ENCODE measurements around the gene CDC14B.

Gene CDC14B

DNA sequence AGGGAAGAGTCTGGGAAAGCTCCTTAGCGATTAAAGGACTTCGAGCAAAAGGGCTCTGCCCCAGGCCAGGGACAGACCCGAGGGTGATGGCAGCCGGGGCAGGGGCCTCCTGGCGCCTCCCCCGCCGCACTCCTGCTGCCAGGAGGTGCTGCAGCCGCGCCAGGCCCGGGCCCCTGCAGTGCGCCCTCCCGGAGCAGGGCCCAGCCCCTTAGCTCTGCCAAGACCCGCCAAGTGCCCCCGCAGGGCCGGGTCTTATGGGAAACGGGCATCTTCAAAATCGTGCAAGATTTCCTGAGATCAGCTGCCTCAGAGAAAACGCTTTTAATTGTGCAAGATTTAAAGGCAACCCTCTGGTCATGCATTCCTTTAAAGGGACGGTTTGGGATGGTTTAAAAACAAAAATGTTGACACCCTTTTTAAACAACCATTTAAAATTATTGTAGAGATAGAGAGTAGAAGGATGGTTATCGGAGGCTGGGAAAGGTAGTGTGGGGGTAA lies 52.4 kb downstream of the CDC14B start:
- H3K79me2 ChIP-seq (ENCODE audit: insufficient read depth, low read length) = no peaks in the 10 kb centered on the region
- DNase-seq (no peak), ATAC-seq (ENCODE audit: insufficient read depth, low read depth) (no peak)
- no peak overlapping the region for H2AFZ ChIP-seq (ENCODE audit: low read depth, low read length)
- no peaks in the 10 kb centered on the region for H3K9me3 ChIP-seq (ENCODE audit: insufficient read depth, low read length, severe bottlenecking)
- H3K36me3 ChIP-seq (ENCODE audit: insufficient read depth, low read length) = no peaks in the 10 kb centered on the region
- H4K20me1 ChIP-seq (ENCODE audit: insufficient read depth, low read length) = no peaks in the 10 kb centered on the region
- H3K9ac ChIP-seq (ENCODE audit: low read depth, low read length) = no peak overlapping the region
- H3K4me3 ChIP-seq (ENCODE audit: low read depth in 1 of 2, low read length in 2 of 2) = no peak overlapping the region
- TF ChIP-seq EZH2 (IDR thresholded peaks at IDR 0.05; ENCODE audit: borderline replicate concordance, low read depth, low read length, severe bottlenecking) = no peak
- TF ChIP-seq, protein P1, sequence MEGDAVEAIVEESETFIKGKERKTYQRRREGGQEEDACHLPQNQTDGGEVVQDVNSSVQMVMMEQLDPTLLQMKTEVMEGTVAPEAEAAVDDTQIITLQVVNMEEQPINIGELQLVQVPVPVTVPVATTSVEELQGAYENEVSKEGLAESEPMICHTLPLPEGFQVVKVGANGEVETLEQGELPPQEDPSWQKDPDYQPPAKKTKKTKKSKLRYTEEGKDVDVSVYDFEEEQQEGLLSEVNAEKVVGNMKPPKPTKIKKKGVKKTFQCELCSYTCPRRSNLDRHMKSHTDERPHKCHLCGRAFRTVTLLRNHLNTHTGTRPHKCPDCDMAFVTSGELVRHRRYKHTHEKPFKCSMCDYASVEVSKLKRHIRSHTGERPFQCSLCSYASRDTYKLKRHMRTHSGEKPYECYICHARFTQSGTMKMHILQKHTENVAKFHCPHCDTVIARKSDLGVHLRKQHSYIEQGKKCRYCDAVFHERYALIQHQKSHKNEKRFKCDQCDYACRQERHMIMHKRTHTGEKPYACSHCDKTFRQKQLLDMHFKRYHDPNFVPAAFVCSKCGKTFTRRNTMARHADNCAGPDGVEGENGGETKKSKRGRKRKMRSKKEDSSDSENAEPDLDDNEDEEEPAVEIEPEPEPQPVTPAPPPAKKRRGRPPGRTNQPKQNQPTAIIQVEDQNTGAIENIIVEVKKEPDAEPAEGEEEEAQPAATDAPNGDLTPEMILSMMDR (IDR thresholded peaks at IDR 0.05; ENCODE audit: borderline replicate concordance, extremely low read depth, low read length, poor library complexity, severe bottlenecking) = no peak
- no peak overlapping the region for H3K4me2 ChIP-seq (ENCODE audit: insufficient read depth, low read length)
- H3K27ac ChIP-seq (ENCODE audit: low read length) = no peak overlapping the region
- H3K4me1 ChIP-seq (ENCODE audit: insufficient read depth, low read length) = no peaks in the 10 kb centered on the region
- peaks cover 26% of the 10 kb centered on the region for H3K27me3 ChIP-seq (ENCODE audit: insufficient read depth, low read length, poor library complexity)

- Histone ChIP-seq H3K36me3 (ENCODE audit: insufficient read depth, low read length) (no peaks in the 10 kb centered on the region), H2AFZ (ENCODE audit: low read depth, low read length) (no peak overlapping the region), H3K9me3 (ENCODE audit: insufficient read depth, low read length, severe bottlenecking) (no peaks in the 10 kb centered on the region), H3K27me3 (ENCODE audit: insufficient read depth, low read length, poor library complexity) (peaks cover 26% of the 10 kb centered on the region), H3K79me2 (ENCODE audit: insufficient read depth, low read length) (no peaks in the 10 kb centered on the region), H3K4me2 (ENCODE audit: insufficient read depth, low read length) (no peak overlapping the region), H3K4me3 (ENCODE audit: low read depth in 1 of 2, low read length in 2 of 2) (no peak overlapping the region), H3K27ac (ENCODE audit: low read length) (no peak overlapping the region), H3K4me1 (ENCODE audit: insufficient read depth, low read length) (no peaks in the 10 kb centered on the region), H3K9ac (ENCODE audit: low read depth, low read length) (no peak overlapping the region), H4K20me1 (ENCODE audit: insufficient read depth, low read length) (no peaks in the 10 kb centered on the region)
- TF ChIP-seq, protein P1 (IDR thresholded peaks at IDR 0.05; ENCODE audit: borderline replicate concordance, extremely low read depth, low read length, poor library complexity, severe bottlenecking) = no peak
- TF ChIP-seq EZH2 (IDR thresholded peaks at IDR 0.05; ENCODE audit: borderline replicate concordance, low read depth, low read length, severe bottlenecking) = no peak
- ATAC-seq (ENCODE audit: insufficient read depth, low read depth) = 0 out of 3 replicates have a peak, but pooled peaks have one; percentile 29
- peak; percentile 13 for DNase-seq
Measured at GRCh38 chr9:96566498-96567202, 53.0 kb downstream of the CDC14B start.

DNA sequence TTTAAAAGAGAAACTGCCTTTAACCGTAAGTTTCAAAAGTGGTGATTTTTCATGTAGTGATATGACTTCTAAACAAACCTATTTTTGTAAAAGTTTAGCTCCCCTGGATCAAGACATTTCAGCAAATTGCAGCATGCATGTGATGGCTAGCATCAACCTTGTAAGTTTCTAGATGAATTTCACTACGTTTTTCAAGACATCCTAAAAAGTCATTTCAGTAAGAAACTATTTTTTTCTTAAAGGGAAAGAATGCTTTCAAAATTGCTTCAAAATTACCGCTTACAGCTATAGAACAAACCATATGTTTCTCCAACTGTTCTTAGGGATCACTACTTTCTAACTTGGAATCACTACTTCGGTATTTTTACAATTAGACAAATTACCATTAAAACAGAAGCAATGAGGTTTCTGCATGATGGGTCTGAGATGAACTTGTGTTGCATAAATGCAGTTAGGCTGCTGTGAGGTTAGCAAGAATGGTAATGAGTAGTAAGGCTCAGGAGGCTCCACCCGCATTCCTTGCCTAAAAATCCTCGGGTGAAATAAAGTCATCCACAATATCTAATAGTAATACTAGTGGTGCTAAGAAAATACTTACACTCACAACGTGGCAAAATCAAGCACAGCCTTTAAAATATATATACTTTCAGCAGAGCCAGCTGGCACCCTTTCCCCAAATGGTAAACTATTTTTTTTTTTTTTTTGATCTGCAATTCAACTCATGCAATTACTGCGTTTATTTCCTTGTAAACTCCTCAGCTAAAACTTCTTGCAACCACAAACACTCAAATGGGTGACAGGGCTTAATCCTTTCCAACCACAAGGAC lies 53.8 kb downstream of the CDC14B start:
- Histone ChIP-seq H3K27ac (ENCODE audit: low read length) (no peak overlapping the region), H2AFZ (ENCODE audit: low read depth, low read length) (no peak overlapping the region)

More for the DNA sequence above, 53.8 kb downstream of the CDC14B start:
- Histone ChIP-seq H3K4me2 (ENCODE audit: insufficient read depth, low read length) (no peak overlapping the region), H3K79me2 (ENCODE audit: insufficient read depth, low read length) (no peaks in the 10 kb centered on the region), H3K36me3 (ENCODE audit: insufficient read depth, low read length) (no peaks in the 10 kb centered on the region), H3K4me1 (ENCODE audit: insufficient read depth, low read length) (no peaks in the 10 kb centered on the region), H3K9ac (ENCODE audit: low read depth, low read length) (no peak overlapping the region), H3K27me3 (ENCODE audit: insufficient read depth, low read length, poor library complexity) (peaks cover 26% of the 10 kb centered on the region), H3K9me3 (ENCODE audit: insufficient read depth, low read length, severe bottlenecking) (no peaks in the 10 kb centered on the region), H4K20me1 (ENCODE audit: insufficient read depth, low read length) (no peaks in the 10 kb centered on the region), H3K4me3 (ENCODE audit: low read depth in 1 of 2, low read length in 2 of 2) (no peak overlapping the region)
- TF ChIP-seq, protein P1 (IDR thresholded peaks at IDR 0.05; ENCODE audit: borderline replicate concordance, extremely low read depth, low read length, poor library complexity, severe bottlenecking) = no peak
- no peak for TF ChIP-seq EZH2 (IDR thresholded peaks at IDR 0.05; ENCODE audit: borderline replicate concordance, low read depth, low read length, severe bottlenecking)
- DNase-seq = no peak
- ATAC-seq (ENCODE audit: insufficient read depth, low read depth) = no peak
